ENCODE results near the gene TMEM80. TPM values are rescaled to one million over a fixed set of nuclear protein-coding genes. Genes with fewer than 3 reads are reported as not detected.

Gene TMEM80
- total RNA-seq, 1 experiment from 2014 or later = 10.8 TPM

DNA sequence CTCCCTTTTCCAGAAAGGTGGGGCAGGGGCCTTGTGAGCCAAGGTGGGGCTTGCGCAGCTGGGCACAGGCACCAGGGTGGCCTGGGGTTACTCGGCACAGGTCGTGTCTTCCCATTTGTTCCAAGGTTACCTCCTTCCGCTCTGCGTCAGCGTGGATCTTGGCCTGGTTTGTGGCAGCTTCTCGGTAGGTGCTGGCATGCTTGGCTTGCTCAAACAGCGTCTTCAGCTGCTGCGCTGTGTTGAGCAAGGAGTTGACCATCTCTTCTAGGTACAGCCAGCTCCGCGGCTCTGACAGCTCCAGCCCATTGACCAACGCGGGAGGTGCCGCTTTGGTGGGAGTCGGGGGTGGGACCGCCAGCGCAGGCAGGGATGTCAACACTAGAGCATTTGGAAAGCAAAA is 21.2 kb upstream of the TMEM80 start:
- intact Hi-C loops (cut with micrococcal nuclease) = no loop called here
- Histone ChIP-seq H3K9ac (ENCODE audit: low read length) (no peak overlapping the region), H4K20me1 (ENCODE audit: low read length) (no peaks in the 10 kb centered on the region), H3F3A (ENCODE audit: low read length, unreplicated experiment) (no peaks in the 10 kb centered on the region), H3K4me3 (ENCODE audit: low read length) (no peak overlapping the region), H3K9me2 (replicated peaks; ENCODE audit: low read length) (no peaks in the 10 kb centered on the region), H3K4me2 (ENCODE audit: low read length) (no peak overlapping the region), H3K27ac (ENCODE audit: low read length) (no peak overlapping the region), H3K9me3 (ENCODE audit: low read length) (no peaks in the 10 kb centered on the region), H3K79me2 (ENCODE audit: low read length) (no peaks in the 10 kb centered on the region), H3K36me3 (ENCODE audit: low read depth, low read length) (peaks cover 19% of the 10 kb centered on the region), H3K27me3 (ENCODE audit: low read length) (no peaks in the 10 kb centered on the region), H2AFZ (ENCODE audit: low read length) (no peak overlapping the region), H3K4me1 (ENCODE audit: insufficient read depth, low read length) (no peaks in the 10 kb centered on the region)
- ATAC-seq (no peak), DNase-seq (no peak)
- POLR2A ChIA-PET (ENCODE audit: unreplicated experiment) = interaction anchor here (0.6 kb wide), 1 partner anchor 171 kb away, joined by 4 read pairs; no protein-coding TSS in a partner anchor
- TF ChIP-seq, protein P1, sequence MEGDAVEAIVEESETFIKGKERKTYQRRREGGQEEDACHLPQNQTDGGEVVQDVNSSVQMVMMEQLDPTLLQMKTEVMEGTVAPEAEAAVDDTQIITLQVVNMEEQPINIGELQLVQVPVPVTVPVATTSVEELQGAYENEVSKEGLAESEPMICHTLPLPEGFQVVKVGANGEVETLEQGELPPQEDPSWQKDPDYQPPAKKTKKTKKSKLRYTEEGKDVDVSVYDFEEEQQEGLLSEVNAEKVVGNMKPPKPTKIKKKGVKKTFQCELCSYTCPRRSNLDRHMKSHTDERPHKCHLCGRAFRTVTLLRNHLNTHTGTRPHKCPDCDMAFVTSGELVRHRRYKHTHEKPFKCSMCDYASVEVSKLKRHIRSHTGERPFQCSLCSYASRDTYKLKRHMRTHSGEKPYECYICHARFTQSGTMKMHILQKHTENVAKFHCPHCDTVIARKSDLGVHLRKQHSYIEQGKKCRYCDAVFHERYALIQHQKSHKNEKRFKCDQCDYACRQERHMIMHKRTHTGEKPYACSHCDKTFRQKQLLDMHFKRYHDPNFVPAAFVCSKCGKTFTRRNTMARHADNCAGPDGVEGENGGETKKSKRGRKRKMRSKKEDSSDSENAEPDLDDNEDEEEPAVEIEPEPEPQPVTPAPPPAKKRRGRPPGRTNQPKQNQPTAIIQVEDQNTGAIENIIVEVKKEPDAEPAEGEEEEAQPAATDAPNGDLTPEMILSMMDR (conservative IDR thresholded peaks at IDR 0.05; ENCODE audit: low read depth, low read length) = no peak
- no peak for TF ChIP-seq EZH2phosphoT487 (IDR thresholded peaks at IDR 0.05; ENCODE audit: borderline replicate concordance, low read length)
- TF ChIP-seq EZH2 (IDR thresholded peaks at IDR 0.05; ENCODE audit: low read length, unreplicated experiment) = no peak
- BruUV-seq (replicated peaks) = no TSS peak
- CTCF ChIA-PET = interaction anchor here (0.5 kb wide), 1 partner anchor 10 kb away, joined by 4 read pairs; no protein-coding TSS in a partner anchor

DNA sequence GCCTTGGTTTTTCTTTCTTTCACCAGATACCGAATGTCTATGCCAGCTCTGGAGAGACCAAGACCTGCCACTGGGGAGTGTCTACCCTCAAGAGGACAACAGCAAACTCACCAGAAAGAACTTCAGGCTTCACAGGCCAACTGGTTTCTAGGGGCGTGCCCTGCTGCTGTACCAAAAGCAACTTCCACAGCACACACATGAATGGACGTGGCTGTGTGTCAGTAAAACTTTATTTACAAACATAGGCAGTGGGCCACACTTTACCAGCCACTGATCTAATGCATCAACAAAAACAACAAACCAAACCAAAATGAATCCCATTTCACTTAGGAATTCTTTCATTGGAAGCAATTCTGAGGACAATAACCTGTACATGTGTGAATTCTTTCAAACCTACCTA is 17.3 kb upstream of the TMEM80 start:
- H4K20me1 ChIP-seq (ENCODE audit: low read length) = no peaks in the 10 kb centered on the region
- no peak overlapping the region for H3K9ac ChIP-seq (ENCODE audit: low read length)
- POLR2A ChIA-PET (ENCODE audit: unreplicated experiment) = no interaction called here
- BruUV-seq (replicated peaks) = no TSS peak
- no peak overlapping the region for H2AFZ ChIP-seq (ENCODE audit: low read length)
- no peak overlapping the region for H3K4me3 ChIP-seq (ENCODE audit: low read length)
- peaks cover 19% of the 10 kb centered on the region for H3K36me3 ChIP-seq (ENCODE audit: low read depth, low read length)
- CTCF ChIA-PET = no interaction called here
- no peaks in the 10 kb centered on the region for H3K9me3 ChIP-seq (ENCODE audit: low read length)
- intact Hi-C loops (cut with micrococcal nuclease) = no loop called here
- H3F3A ChIP-seq (ENCODE audit: low read length, unreplicated experiment) = no peaks in the 10 kb centered on the region
- no peaks in the 10 kb centered on the region for H3K79me2 ChIP-seq (ENCODE audit: low read length)
- no peaks in the 10 kb centered on the region for H3K27me3 ChIP-seq (ENCODE audit: low read length)
- H3K27ac ChIP-seq (ENCODE audit: low read length) = no peak overlapping the region
- no peaks in the 10 kb centered on the region for H3K9me2 ChIP-seq (replicated peaks; ENCODE audit: low read length)
- TF ChIP-seq, protein P1 (conservative IDR thresholded peaks at IDR 0.05; ENCODE audit: low read depth, low read length) = no peak
- TF ChIP-seq EZH2 (IDR thresholded peaks at IDR 0.05; ENCODE audit: low read length, unreplicated experiment) (no peak), EZH2phosphoT487 (IDR thresholded peaks at IDR 0.05; ENCODE audit: borderline replicate concordance, low read length) (no peak)
- H3K4me2 ChIP-seq (ENCODE audit: low read length) = no peak overlapping the region
- H3K4me1 ChIP-seq (ENCODE audit: insufficient read depth, low read length) = no peaks in the 10 kb centered on the region
- DNase-seq (no peak), ATAC-seq (no peak)

DNA sequence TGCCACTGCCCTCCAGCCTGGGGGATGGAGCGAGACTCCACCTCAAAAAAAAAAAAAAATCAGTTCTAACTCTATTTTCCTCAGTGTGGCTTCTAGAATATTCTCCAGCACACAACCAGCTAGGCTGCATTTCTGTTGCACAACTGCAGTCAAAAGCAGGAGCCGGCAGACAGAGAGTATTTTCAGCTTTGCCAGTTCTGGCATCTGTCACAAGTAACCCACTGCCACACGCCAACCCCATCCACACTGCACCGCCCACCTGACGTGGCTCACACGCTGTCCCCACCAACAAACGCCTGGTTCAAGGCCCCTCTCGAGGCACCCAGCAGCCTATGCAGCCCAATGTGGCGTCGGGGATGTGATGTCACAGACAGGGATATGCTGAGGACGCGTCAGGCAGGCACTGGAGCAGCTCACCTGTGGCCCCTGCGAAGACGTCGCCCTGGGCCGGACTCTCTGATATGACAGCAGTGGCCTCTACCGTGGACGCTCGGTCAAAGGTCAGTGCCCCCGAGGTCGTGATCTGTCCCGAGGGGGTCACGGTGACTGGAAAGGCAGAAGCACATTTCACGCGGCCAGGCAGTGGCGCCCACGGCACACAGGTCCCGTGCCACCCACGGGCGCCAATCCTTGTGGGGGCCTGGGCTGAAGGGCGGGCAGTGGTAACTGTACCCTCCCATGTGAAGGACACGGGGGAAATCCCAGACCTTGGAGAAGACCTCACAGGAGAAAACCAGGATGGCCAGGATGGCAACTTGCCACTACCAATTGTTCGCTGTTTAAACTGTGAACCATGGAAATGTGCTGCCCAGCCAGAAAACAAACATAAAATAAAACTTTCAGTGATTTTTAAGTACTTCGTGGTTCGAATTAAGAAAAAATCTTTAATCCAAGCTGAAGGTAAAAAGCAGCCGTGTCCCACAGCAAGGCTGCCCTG is 16.1 kb upstream of the TMEM80 start:
- POLR2A ChIA-PET (ENCODE audit: unreplicated experiment) = no interaction called here
- Histone ChIP-seq H3K4me2 (ENCODE audit: low read length) (no peak overlapping the region), H3K79me2 (ENCODE audit: low read length) (no peaks in the 10 kb centered on the region), H3K9ac (ENCODE audit: low read length) (no peak overlapping the region), H3K9me3 (ENCODE audit: low read length) (no peaks in the 10 kb centered on the region), H3K4me3 (ENCODE audit: low read length) (no peak overlapping the region), H3K4me1 (ENCODE audit: insufficient read depth, low read length) (no peaks in the 10 kb centered on the region), H3K36me3 (ENCODE audit: low read depth, low read length) (peaks cover 20% of the 10 kb centered on the region), H2AFZ (ENCODE audit: low read length) (no peak overlapping the region), H3K27me3 (ENCODE audit: low read length) (no peaks in the 10 kb centered on the region), H3F3A (ENCODE audit: low read length, unreplicated experiment) (no peaks in the 10 kb centered on the region), H4K20me1 (ENCODE audit: low read length) (no peaks in the 10 kb centered on the region), H3K27ac (ENCODE audit: low read length) (no peak overlapping the region), H3K9me2 (replicated peaks; ENCODE audit: low read length) (no peaks in the 10 kb centered on the region)
- ATAC-seq (no peak), DNase-seq (no peak)
- intact Hi-C loops (cut with micrococcal nuclease) = no loop called here
- TF ChIP-seq EZH2 (IDR thresholded peaks at IDR 0.05; ENCODE audit: low read length, unreplicated experiment) (no peak), EZH2phosphoT487 (IDR thresholded peaks at IDR 0.05; ENCODE audit: borderline replicate concordance, low read length) (no peak)
- TF ChIP-seq, protein P1 (conservative IDR thresholded peaks at IDR 0.05; ENCODE audit: low read depth, low read length) = no peak
- CTCF ChIA-PET = no interaction called here
- BruUV-seq (replicated peaks) = no TSS peak

All from PC-3 (cell line).